ENCODE measurements around the gene CCDC195. TPM values are rescaled to one million over a fixed set of nuclear protein-coding genes. Genes with fewer than 3 reads are reported as not detected.

CCDC195 gene
- total RNA-seq, 1 donor from 2014 or later: not detected

Other genes starting within 250 kb of the CCDC195 start
- gene CUL3, start 131.0 kb downstream of the CCDC195 start, total RNA-seq: 79.0 TPM in 2 replicates